ENCODE data around the gene CELF2. TPM values are rescaled to one million over a fixed set of nuclear protein-coding genes. Genes with fewer than 3 reads are reported as not detected.

Gene CELF2
- total and polyA plus RNA-seq, 9 of the 15 experiments (the other 6 are each of a cell fraction or from before 2014, with no cell fraction given): 4.0 to 20.3 (median 11.1) TPM

DNA sequence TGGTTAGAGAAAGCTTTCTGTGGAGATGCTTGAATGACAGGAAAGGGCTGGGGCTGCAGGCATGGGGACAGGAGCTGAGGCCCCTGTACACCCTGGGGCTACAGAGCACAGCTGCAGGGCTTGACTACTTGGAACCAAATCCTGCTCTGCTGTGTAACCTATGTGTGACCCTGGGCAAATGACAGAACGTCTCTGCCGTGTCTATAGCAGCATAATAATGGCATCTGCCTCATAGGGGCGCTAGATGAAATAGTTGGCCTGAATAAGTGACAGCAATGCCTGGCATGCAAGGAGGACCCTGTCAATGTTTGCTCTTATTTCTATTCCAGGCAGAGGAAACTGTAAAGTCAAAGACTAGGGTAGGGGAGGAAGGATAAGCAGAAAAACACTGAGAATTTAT, 339.8 kb downstream of the CELF2 start:
- Histone ChIP-seq H3K36me3 (ENCODE audit: control insufficient read depth, insufficient read depth, low read length) (no peaks in the 10 kb centered on the region), H3K27ac (ENCODE audit: extremely low read depth, low read depth, low read length) (no peak overlapping the region), H3K9ac (ENCODE audit: insufficient read depth in 1 of 2, low read depth in 2 of 2, low read length in 2 of 2) (no peak overlapping the region), H3K9me1 (ENCODE audit: control insufficient read depth, insufficient read depth, low read length) (no peaks in the 10 kb centered on the region), H2AFZ (ENCODE audit: low read depth, low read length) (no peak overlapping the region), H3K4me2 (ENCODE audit: insufficient read depth, low read length) (no peak overlapping the region), H3K27me3 (ENCODE audit: control insufficient read depth in 2 of 2, insufficient read depth in 2 of 2, low read length in 2 of 2) (peaks cover 3 to 21% of the 10 kb centered on the region in 2 experiments; a peak in 3 of 5 replicates), H3K4me1 (replicated peaks in 1 of 2; ENCODE audit: control insufficient read depth in 2 of 2, insufficient read depth in 2 of 2, low read length in 2 of 2) (no peaks in the 10 kb centered on the region), H4K20me1 (replicated peaks; ENCODE audit: control insufficient read depth, insufficient read depth, low read length) (no peaks in the 10 kb centered on the region), H3K9me3 (replicated peaks; ENCODE audit: control insufficient read depth, insufficient read depth, low read depth, low read length) (no peaks in the 10 kb centered on the region), H3K79me2 (ENCODE audit: control insufficient read depth, insufficient read depth, low read length) (no peaks in the 10 kb centered on the region), H3K4me3 (no peak overlapping the region)
- POLR2A ChIA-PET: no interaction called here
- no TSS peak for BruUV-seq (replicated peaks)
- FAIRE-seq (no peak), DNase-seq (ENCODE audit: extremely low read depth in 1 of 4, low spot score in 3 of 4) (no peak), ATAC-seq (no peak)
- in situ Hi-C loops (cut with MboI): no loop called here
- WGBS (ENCODE audit: insufficient coverage, low coverage, missing lambda C conversion rate): 4% methylated on average over 3 of the region's 3 CpGs
- intact Hi-C loops (cut with micrococcal nuclease): no loop called here
- TF ChIP-seq ZBTB2 (IDR thresholded peaks at IDR 0.05): no peak
- no peak for TF ChIP-seq PYGO2 (tag; IDR thresholded peaks at IDR 0.05)
- TF ChIP-seq ATF4 (CRISPR knock-in tag; IDR thresholded peaks at IDR 0.05): no peak
- no peak for TF ChIP-seq ZNF280B (CRISPR knock-in tag; IDR thresholded peaks at IDR 0.05)
- no peak for TF ChIP-seq ZNF143 (CRISPR knock-in tag; IDR thresholded peaks at IDR 0.05)
- no peak for TF ChIP-seq MBD1 (CRISPR knock-in tag; IDR thresholded peaks at IDR 0.05)
- TF ChIP-seq DLX4 (CRISPR knock-in tag; IDR thresholded peaks at IDR 0.05): no peak
- CTCF ChIA-PET (ENCODE audit: low intra/inter-chr PET ratio): no interaction called here

All from K562 (cell line).